KMS-11 (cell line): Measurements from ENCODE around the gene EYA4.
"Not testable (repeated sequence)": the region's sequence is repeated elsewhere in the genome, so short reads cannot be mapped to it uniquely, and the experiment has no call there.

Experiments used
- H2AFZ ChIP-seq: fragments of 200-600 bp; sonication (generic); 2 replicates; pipeline ENCODE4 v1.6.1; 2016; ENCODE audit warnings: antibody characterized with exemption, mixed run types, low read depth
- H3K27ac ChIP-seq: fragments of 200-600 bp; sonication (generic); 2 replicates; pipeline ENCODE4 v1.6.1; 2016; ENCODE audit warnings: mild to moderate bottlenecking, mixed run types
- H3K27me3 ChIP-seq: fragments of 200-600 bp; sonication (generic); 2 replicates; pipeline ENCODE4 v1.6.1; 2017; ENCODE audit warnings: mild to moderate bottlenecking, low read depth, mixed run types, moderate library complexity; ENCODE audit not compliant: insufficient read depth
- H3K36me3 ChIP-seq: fragments of 200-600 bp; sonication (generic); 2 replicates; pipeline ENCODE4 v1.6.1; 2017; ENCODE audit warnings: mild to moderate bottlenecking, mixed run types; ENCODE audit not compliant: insufficient read depth
- H3K4me1 ChIP-seq: fragments of 200-600 bp; sonication (generic); 2 replicates; pipeline ENCODE4 v1.6.1; 2016; ENCODE audit warnings: mild to moderate bottlenecking, low read depth, mixed run types; ENCODE audit not compliant: poor library complexity, severe bottlenecking
- H3K4me2 ChIP-seq: fragments of 200-600 bp; sonication (generic); 2 replicates; pipeline ENCODE4 v1.7.0; 2016; ENCODE audit warnings: mild to moderate bottlenecking, mixed run types
- H3K4me3 ChIP-seq: fragments of 200-600 bp; sonication (generic); IDR thresholded peaks from 2 replicates; pipeline ENCODE4 v1.6.1; 2017; ENCODE audit warnings: low read depth, low read length, mixed read lengths; ENCODE audit not compliant: insufficient read depth
- H3K79me2 ChIP-seq: fragments of 200-600 bp; sonication (generic); 2 replicates; pipeline ENCODE4 v1.6.1; 2016; ENCODE audit warnings: low read depth, mixed run types; ENCODE audit not compliant: insufficient read depth
- H3K9ac ChIP-seq: fragments of 200-600 bp; sonication (generic); 2 replicates; pipeline ENCODE4 v1.6.1; 2016; ENCODE audit warnings: mild to moderate bottlenecking, mixed run types
- H4K20me1 ChIP-seq: fragments of 200-600 bp; sonication (generic); 2 replicates; pipeline ENCODE4 v1.6.1; 2016; ENCODE audit warnings: mild to moderate bottlenecking, mixed run types; ENCODE audit not compliant: insufficient read depth
- CTCF ChIP-seq: fragments of 200-600 bp; sonication (generic); conservative IDR thresholded peaks from 2 replicates; pipeline ENCODE4 v1.6.1; 2017; ENCODE audit warnings: low read depth, mild to moderate bottlenecking, antibody characterized with exemption, low read length, moderate library complexity, mixed read lengths

The EYA4 gene

GRCh38 chr6:133396233-133396983 is 155.3 kb downstream of the EYA4 start:
- no peak for TF ChIP-seq CTCF
- Histone ChIP-seq H3K9ac (no peak overlapping the region), H4K20me1 (no peaks in the 10 kb centered on the region), H3K4me2 (no peak overlapping the region), H2AFZ (no peak overlapping the region), H3K4me3 (no peak overlapping the region), H3K27me3 (no peaks in the 10 kb centered on the region), H3K36me3 (no peaks in the 10 kb centered on the region), H3K79me2 (no peaks in the 10 kb centered on the region), H3K27ac (no peak overlapping the region), H3K4me1 (no peaks in the 10 kb centered on the region)

GRCh38 chr6:133396984-133397348 is 155.8 kb downstream of the EYA4 start:
- Histone ChIP-seq H3K4me3 (no peak overlapping the region), H3K36me3 (no peaks in the 10 kb centered on the region), H3K79me2 (no peaks in the 10 kb centered on the region), H3K27me3 (no peaks in the 10 kb centered on the region), H3K4me2 (no peak overlapping the region), H3K9ac (no peak overlapping the region), H4K20me1 (no peaks in the 10 kb centered on the region), H3K4me1 (no peaks in the 10 kb centered on the region), H2AFZ (no peak overlapping the region), H3K27ac (no peak overlapping the region)
- TF ChIP-seq CTCF: no peak

GRCh38 chr6:133397601-133398000 is 156.4 kb downstream of the EYA4 start:
- not testable (repeated sequence) for H3K4me2 ChIP-seq, H4K20me1 ChIP-seq, H3K79me2 ChIP-seq, H3K9ac ChIP-seq, H3K27ac ChIP-seq, H3K4me1 ChIP-seq, H3K27me3 ChIP-seq, H2AFZ ChIP-seq, H3K4me3 ChIP-seq, H3K36me3 ChIP-seq

- Histone ChIP-seq H3K36me3 (no peaks in the 10 kb centered on the region), H3K27me3 (no peaks in the 10 kb centered on the region)
Measured at GRCh38 chr6:133399426-133399825, 158.3 kb downstream of the EYA4 start.

More at GRCh38 chr6:133399426-133399825, 158.3 kb downstream of the EYA4 start:
- Histone ChIP-seq H3K4me2 (no peak overlapping the region), H3K79me2 (no peaks in the 10 kb centered on the region), H2AFZ (no peak overlapping the region), H3K27ac (no peak overlapping the region), H3K4me1 (no peaks in the 10 kb centered on the region), H4K20me1 (no peaks in the 10 kb centered on the region), H3K4me3 (no peak overlapping the region), H3K9ac (no peak overlapping the region)
- no peak for TF ChIP-seq CTCF
